Hepatocyte (in vitro differentiated cells): ENCODE results near the gene CDK5RAP1.

Experiments used
- EZH2 ChIP-seq: fragments of 200-600 bp; sonication (generic); IDR thresholded peaks from 2 replicates; pipeline ENCODE4 v1.6.1; 2016; ENCODE audit warnings: antibody characterized with exemption, mild to moderate bottlenecking, borderline replicate concordance
- EZH2phosphoT487 ChIP-seq: fragments of 200-600 bp; sonication (generic); IDR thresholded peaks from one replicate; pipeline ENCODE4 v1.6.1; 2018; ENCODE audit warnings: antibody characterized with exemption, mild to moderate bottlenecking, low read depth, moderate library complexity; ENCODE audit not compliant: unreplicated experiment, severe bottlenecking
- TF ChIP-seq, protein P1 (sequence below): fragments of 200-600 bp; sonication (generic); IDR thresholded peaks from 2 replicates; pipeline ENCODE4 v1.5.1; 2016; ENCODE audit warnings: antibody characterized with exemption, mild to moderate bottlenecking; ENCODE audit not compliant: poor library complexity

- TF ChIP-seq, protein P1, sequence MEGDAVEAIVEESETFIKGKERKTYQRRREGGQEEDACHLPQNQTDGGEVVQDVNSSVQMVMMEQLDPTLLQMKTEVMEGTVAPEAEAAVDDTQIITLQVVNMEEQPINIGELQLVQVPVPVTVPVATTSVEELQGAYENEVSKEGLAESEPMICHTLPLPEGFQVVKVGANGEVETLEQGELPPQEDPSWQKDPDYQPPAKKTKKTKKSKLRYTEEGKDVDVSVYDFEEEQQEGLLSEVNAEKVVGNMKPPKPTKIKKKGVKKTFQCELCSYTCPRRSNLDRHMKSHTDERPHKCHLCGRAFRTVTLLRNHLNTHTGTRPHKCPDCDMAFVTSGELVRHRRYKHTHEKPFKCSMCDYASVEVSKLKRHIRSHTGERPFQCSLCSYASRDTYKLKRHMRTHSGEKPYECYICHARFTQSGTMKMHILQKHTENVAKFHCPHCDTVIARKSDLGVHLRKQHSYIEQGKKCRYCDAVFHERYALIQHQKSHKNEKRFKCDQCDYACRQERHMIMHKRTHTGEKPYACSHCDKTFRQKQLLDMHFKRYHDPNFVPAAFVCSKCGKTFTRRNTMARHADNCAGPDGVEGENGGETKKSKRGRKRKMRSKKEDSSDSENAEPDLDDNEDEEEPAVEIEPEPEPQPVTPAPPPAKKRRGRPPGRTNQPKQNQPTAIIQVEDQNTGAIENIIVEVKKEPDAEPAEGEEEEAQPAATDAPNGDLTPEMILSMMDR, result no peak
- TF ChIP-seq EZH2 (no peak), EZH2phosphoT487 (no peak)
These were observed 11.1 kb upstream of the CDK5RAP1 start for GRCh38 chr20:33412484-33412838.
